GM10847 (cell line): ENCODE data around the gene GPR158.

Experiments used
- POLR2A ChIP-seq: IDR thresholded peaks from 2 replicates; pipeline ENCODE4 v1.6.1; 2011; ENCODE audit not compliant: insufficient read length; ENCODE audit errors: extremely low read depth

The GPR158 gene

DNA sequence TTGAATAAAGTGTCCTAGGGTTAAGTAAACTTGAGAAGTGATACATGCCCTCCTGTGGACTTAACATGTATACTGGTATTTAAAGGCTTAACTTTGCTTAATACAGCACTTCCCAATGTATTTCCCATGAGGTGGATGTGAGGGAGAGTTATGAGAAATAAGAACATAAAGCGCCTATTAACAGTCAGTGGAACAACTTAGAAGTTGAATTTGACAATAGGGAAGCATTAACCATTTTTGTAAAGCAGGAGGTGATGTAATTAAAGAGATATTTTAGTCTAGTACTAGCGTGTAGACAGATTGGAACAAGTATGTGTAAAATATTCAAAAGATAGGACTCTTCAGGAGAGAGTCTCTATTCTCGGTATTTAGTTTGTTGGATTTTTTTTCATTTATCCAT, 322.4 kb downstream of the GPR158 start:
- no peak for TF ChIP-seq POLR2A

DNA sequence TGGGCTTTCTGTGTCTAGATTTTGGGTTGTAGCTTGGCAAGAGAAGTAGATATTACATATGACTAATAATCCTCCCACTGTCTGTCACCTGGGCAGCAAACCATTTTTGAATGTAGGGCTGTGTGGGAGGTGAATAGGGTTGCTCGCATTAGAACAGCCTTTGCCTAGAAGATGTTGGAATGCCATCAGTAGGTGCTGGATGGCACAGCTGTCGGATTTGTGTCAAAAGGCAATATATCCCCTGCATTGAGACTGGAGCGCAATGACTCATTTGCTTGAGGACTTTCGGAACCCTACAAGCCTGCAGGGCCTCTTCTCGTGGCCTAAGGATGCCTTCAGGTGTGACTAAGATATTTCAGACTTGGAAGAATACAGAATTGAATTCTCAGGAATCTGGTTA, 323.8 kb downstream of the GPR158 start:
- no peak for TF ChIP-seq POLR2A

DNA sequence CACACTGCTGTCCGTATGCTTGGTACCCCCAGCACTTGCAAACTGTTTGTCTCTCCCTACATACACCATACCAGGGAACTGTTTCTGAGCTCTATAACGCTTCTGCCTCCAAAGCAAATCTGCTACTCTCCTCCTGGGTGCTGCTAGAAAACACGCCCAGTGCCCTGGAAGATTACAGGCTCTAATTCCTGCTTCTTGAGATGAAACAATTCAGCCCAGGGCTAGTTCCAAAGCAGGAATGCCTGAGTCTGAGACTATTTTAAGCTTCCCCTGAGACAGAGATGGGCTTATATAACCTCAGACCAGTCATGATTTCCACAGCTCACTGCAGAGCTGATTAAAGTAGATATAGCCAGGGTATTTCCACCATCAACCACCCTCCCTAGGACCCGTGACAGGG, 327.1 kb downstream of the GPR158 start:
- no peak for TF ChIP-seq POLR2A

DNA sequence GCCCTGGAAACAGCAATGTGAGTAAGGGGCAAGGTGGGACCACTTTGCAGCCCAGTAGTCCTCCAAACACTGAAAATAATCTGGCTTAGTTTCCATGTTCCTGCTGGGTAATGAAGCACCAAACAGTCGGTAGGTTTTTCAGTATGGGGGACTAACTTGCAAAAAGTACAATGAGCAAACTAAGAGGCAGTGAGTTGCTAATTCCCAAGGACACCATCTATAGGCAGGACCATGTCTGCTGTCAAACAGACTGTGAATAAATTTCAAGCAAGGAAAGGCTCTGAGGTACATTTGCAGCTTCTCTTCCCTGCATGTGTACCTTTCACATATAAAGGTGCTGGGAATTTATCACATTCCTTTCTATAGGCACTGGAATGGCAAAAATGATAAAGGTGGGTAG, 327.7 kb downstream of the GPR158 start:
- TF ChIP-seq POLR2A: no peak

DNA sequence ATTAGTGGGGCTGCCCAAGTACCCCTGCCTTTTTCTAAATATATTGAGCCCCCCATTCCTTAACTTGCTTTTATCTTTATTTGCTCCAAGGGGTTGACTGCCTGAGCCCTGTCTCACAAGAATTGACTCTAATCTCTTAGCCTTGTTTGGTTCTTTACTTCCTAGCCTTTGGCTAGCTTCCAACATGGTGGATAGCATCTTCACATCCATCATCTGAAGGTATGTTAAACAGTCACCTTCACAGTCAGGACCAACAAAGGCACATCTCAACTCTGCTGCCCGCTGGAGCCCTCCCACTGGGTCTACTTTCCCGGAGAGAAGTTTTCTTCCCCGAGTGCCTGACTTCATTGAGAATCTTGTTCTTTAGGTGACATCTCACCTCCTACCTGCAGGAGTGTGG, 329.5 kb downstream of the GPR158 start:
- no peak for TF ChIP-seq POLR2A

DNA sequence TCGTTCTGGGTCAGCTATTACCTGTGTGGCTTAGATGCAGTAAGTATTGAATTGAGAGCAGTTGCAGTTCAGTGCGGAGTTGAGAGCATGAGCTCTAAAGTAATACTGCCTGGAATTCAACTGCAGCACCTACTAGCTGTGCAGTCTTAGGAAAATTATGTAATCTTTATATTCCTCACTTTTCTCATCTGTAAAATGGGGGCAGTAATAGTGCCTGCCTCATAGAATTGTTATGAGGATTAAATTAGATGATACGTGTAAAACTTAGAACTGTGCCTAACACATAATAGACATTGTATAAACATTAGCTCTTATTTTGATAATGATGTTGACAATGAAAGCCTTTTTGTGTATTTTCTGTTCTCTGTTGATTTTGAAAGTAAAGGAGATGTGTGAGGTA, 330.0 kb downstream of the GPR158 start:
- TF ChIP-seq POLR2A: no peak

DNA sequence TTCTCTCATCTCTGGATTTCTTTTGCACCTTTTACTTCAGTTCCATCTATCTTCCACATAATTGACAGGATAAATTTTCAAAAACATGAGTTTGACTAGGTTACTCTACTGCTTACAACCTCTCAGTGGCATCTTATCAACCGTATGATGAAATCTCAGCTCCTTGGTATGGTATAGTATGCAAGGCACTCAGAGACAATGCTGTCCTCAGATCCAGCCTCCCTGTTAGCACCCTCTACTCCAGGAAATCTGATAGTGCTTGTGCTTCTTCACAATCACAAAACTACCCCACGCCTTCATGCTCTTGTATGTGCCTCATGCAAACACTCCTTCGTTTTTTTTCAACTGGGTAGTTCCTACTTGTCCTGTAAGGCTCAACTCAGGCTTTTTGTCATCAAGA, 330.7 kb downstream of the GPR158 start:
- no peak for TF ChIP-seq POLR2A

DNA sequence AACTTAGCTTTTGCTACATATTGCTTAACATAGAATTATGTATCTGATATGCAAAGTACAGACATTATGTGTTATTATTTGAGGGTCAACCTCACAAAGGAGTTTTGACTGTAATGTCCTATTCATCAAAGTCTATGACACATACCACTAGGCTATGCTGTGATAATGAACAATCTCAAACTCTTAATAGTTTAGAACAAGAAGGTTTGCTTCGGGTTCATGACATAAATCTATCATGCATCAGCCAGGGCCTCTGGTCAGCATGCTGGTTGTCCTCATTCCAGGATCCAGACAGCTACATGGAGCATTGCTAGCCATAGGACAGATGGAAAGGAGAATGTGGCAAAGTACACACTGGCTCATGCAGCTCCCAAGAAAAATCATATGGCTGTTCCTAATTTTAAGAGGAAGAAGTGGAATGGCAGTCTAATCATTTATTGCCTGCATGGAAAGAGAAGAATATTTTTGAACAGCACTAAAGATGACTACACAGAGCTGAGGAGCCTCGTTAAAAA, 332.1 kb downstream of the GPR158 start:
- TF ChIP-seq POLR2A: no peak

DNA sequence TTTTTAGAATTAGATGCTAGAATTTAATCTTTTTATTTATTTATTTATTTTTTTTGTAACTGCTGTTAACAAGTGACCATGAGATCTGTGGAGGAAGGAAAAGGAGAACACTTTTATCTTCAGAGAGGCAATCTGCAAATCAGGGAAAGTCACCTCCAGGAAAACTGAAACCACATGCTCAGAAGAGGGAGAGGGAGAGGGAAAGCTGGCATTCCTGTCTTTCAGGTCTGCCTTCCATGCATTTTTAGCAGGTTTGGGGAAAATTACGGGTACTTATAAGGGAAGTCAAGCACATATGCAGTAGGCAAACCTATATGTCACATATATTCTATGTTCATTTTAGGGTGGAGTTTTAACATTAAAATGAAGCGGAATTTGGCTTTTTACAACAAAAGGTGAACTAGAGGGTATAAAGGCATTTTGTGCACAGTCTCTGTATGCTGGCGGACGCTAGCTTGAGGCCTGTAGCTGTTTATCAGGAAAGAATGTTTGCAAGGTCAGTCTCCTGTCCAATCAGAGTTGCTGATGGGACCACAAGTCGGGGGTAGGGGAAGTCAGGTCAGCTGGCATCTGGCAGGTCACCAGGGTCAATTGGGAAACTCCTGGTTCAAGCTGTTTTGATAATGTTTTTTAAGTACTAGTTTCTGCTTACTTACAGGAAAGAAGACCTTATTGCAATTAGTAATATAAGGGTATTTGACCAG, 333.5 kb downstream of the GPR158 start:
- TF ChIP-seq POLR2A: no peak

DNA sequence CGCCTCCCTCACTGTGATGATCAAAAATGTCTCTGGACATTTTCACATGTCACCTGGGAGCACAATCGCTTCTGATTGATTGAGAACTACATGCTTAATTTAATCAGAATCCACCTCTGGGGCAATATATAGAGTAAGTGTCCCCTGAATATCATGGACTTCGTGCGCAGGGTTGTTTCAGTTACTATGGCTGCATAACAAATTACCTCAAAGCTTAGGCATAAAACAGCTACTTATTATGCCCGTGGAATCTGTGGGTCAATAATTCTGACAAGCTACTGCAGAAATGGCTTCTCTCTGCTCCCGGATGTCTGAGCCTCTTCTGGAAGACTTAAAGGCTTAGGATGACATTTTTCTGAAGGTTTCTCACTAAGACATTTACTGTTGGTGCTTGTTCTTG, 334.4 kb downstream of the GPR158 start:
- no peak for TF ChIP-seq POLR2A

DNA sequence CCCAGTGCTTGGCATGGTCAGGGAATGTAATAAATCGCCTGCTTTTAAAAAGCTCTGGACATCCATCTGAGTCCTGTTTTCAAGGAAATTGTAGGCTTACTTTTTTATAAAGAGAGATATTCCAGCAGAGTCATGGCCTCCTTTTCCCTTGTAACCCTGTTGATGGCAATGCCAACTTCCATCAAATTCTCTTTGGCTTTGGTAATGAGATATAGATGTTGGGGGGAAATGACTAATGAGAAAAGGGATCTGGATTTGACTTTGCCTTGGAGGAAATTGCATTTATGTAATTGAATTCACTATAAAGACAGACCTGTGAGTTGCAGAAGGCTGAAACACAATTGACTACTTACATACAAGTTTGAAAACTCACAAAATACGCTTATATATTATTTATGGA, 347.5 kb downstream of the GPR158 start:
- TF ChIP-seq POLR2A: no peak

DNA sequence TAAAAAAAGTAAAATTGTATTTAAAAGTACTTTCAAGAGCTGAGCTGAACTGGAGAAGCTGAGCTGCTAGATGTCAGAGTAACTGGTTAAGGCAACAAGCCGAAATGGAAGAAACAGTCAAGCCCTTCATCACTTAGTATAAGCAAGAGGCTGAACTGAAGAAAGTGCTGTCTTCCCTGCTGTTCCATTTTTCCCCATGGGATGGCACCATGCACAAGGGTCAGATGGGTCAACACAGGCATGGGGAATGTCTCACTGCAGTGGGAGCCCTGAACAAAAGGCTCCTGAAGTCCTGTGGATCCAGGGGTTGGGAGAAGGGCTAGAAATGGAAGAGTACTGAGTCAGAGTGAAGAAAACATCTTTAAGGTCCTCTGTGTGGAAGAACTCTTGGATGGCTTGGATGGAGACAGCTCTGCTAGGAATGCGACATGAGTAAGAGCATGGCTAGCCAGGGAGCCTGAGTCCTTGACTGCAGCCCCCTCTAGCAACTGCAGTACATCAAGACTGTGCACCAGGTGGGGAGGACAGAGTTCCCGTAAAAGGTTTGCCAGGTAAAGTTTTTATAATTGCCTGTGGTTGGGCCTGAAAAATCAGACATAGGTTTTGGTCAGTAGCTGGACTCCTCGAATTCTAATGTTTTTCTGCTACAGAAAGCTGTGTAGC, 348.3 kb downstream of the GPR158 start:
- no peak for TF ChIP-seq POLR2A

DNA sequence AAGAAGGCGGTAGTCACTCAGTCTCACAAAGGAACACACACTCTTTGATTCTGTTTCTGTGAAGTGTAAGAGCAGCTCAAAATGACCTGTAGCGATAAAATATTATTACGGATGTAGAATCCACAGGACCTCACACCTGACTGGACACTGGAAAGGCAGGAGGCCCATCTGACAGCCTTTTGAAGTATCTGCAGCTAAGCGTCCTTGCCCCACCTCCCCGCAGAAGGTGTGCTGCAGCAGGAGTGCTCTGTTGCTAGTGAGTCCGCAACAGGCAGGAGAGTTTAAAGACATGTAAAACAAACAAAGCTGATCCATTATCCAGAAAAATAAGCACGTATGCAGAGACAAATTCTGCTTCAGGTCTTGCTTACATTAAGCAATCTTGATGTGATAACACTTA, 355.5 kb downstream of the GPR158 start:
- TF ChIP-seq POLR2A: no peak

DNA sequence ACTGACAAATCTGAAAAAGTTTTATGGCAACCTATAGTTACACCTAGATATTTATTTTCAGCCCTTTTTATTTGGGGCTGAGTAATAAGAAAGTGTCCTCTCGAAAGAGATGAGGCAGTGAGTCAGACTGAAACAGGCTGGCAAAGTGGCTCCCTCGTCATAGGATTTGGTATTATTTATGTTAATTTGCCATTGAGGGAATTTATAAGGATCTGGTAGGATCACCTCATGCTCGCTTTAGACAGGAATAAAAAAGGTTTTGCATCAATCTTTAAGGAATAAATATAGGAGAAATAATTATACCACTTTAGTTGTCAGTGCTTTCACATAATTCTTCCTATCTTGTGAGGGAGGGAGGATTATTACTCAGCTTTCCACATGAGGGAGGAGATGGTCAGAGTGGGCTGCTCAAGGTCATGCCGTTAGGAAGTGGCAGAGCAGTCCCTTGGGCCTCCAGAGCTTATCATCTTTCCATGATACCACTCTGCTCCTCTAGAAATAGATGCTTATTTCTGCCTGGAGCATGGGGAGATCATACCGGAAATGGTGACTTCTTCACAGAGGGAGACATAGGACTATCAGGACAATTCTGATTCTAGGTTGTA, 356.8 kb downstream of the GPR158 start:
- TF ChIP-seq POLR2A: no peak

DNA sequence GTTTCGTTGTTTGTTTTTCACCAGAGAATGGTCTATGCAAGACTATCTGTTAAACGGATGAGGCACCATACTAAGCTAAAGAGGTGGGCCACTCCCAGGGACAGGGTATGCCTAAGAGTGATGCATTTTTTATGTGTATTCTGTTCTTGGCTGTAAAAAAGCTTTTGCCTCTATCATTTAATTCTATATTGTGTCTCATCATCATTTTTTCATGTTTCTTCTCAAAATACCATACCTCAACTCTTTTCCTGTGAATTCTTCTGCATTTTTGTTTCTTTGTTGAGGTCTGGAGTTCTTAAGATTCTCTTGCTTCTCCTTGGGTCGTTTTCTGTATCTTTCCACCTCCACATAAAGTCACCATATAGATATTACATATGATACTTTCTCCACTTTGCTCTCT, 357.4 kb downstream of the GPR158 start:
- no peak for TF ChIP-seq POLR2A

DNA sequence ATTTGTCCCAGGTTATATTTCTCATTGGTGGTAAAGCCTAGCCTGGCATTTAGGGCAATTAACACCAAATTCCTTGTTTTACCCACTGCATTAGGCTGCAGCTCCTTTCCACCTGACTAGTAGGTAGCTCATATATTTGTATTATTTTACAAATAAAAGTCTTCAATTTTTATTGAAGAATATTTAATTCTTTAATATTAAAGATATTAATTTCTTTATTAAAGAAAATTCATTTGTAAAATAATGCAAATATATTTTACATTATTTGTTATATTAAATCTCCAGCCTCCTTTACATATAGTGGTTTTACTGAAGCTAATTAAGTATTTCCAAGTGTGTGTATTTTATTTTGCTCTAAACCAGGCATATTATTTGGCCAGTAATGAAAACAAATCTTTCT, 361.2 kb downstream of the GPR158 start:
- no peak for TF ChIP-seq POLR2A
